ENCODE measurements around the gene TRMT1L. TPM values are rescaled to one million over a fixed set of nuclear protein-coding genes. Genes with fewer than 3 reads are reported as not detected.

Gene TRMT1L
- total RNA-seq, 1 experiment from 2014 or later, result 28.3 TPM

DNA sequence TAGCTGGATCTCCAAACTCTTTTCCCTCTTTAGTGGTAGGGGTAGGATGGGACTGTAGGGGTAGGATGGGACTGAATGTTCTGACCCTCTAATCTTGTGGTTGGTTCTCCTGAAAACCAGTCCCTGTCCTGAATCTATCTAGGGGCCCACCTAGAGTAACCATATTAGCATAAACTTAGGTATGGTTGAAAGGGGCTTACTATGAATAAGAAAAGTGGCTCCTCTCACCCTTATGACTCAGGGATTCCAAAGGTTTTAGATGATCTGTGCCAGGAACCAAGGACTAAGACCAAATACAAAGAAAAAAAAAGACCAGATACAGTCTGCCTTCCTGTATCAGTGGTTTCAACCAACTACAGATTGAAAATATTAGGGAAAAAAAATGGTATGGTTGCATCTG is 82.4 kb downstream of the TRMT1L start:
- TF ChIP-seq YY1 (IDR thresholded peaks at IDR 0.05; ENCODE audit: extremely low read depth, insufficient replicate concordance, low read depth, low read length), result no peak
- TF ChIP-seq ZBTB33 (IDR thresholded peaks at IDR 0.05; ENCODE audit: extremely low read depth, insufficient replicate concordance, low read length), result no peak
- TF ChIP-seq, protein P1, sequence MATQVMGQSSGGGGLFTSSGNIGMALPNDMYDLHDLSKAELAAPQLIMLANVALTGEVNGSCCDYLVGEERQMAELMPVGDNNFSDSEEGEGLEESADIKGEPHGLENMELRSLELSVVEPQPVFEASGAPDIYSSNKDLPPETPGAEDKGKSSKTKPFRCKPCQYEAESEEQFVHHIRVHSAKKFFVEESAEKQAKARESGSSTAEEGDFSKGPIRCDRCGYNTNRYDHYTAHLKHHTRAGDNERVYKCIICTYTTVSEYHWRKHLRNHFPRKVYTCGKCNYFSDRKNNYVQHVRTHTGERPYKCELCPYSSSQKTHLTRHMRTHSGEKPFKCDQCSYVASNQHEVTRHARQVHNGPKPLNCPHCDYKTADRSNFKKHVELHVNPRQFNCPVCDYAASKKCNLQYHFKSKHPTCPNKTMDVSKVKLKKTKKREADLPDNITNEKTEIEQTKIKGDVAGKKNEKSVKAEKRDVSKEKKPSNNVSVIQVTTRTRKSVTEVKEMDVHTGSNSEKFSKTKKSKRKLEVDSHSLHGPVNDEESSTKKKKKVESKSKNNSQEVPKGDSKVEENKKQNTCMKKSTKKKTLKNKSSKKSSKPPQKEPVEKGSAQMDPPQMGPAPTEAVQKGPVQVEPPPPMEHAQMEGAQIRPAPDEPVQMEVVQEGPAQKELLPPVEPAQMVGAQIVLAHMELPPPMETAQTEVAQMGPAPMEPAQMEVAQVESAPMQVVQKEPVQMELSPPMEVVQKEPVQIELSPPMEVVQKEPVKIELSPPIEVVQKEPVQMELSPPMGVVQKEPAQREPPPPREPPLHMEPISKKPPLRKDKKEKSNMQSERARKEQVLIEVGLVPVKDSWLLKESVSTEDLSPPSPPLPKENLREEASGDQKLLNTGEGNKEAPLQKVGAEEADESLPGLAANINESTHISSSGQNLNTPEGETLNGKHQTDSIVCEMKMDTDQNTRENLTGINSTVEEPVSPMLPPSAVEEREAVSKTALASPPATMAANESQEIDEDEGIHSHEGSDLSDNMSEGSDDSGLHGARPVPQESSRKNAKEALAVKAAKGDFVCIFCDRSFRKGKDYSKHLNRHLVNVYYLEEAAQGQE (IDR thresholded peaks at IDR 0.05; ENCODE audit: low read depth), result no peak
- no peak for TF ChIP-seq POLR2AphosphoS5 (IDR thresholded peaks at IDR 0.05; ENCODE audit: low read depth, low read length)
- no peak for TF ChIP-seq EGR1 (IDR thresholded peaks at IDR 0.05; ENCODE audit: low read depth)
- TF ChIP-seq, protein P2, sequence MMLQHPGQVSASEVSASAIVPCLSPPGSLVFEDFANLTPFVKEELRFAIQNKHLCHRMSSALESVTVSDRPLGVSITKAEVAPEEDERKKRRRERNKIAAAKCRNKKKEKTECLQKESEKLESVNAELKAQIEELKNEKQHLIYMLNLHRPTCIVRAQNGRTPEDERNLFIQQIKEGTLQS (IDR thresholded peaks at IDR 0.05), result no peak
- no peak for TF ChIP-seq JUND (IDR thresholded peaks at IDR 0.05)
- TF ChIP-seq SRF (IDR thresholded peaks at IDR 0.05; ENCODE audit: low read depth), result no peak
- TF ChIP-seq RAD21 (IDR thresholded peaks at IDR 0.05; ENCODE audit: low read depth), result no peak
- TF ChIP-seq CTCF (IDR thresholded peaks at IDR 0.05 in 2 of 3, conservative IDR thresholded peaks at IDR 0.05 in 1 of 3; ENCODE audit: borderline replicate concordance in 1 of 3, insufficient read depth in 1 of 3, low read depth in 2 of 3, low read length in 2 of 3), result no peak
- no peak for TF ChIP-seq SP1 (IDR thresholded peaks at IDR 0.05; ENCODE audit: low read depth)
- no peak for TF ChIP-seq CEBPB (IDR thresholded peaks at IDR 0.05; ENCODE audit: low read depth)
- no peak for TF ChIP-seq FOSL1 (IDR thresholded peaks at IDR 0.05; ENCODE audit: low read depth)
- TF ChIP-seq, protein P3, sequence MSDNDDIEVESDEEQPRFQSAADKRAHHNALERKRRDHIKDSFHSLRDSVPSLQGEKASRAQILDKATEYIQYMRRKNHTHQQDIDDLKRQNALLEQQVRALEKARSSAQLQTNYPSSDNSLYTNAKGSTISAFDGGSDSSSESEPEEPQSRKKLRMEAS (IDR thresholded peaks at IDR 0.05), result no peak
- no peak for TF ChIP-seq TCF7L2 (IDR thresholded peaks at IDR 0.05; ENCODE audit: borderline replicate concordance, extremely low read depth, insufficient read depth, insufficient read length)
- TF ChIP-seq CBX3 (IDR thresholded peaks at IDR 0.05; ENCODE audit: low read depth), result no peak
- TF ChIP-seq ZNF274 (IDR thresholded peaks at IDR 0.05; ENCODE audit: low read depth, low read length), result no peak
- H3K36me3 ChIP-seq (ENCODE audit: control insufficient read depth in 1 of 2, insufficient read depth in 2 of 2, low read length in 2 of 2), result no peaks in the 10 kb centered on the region
- BruUV-seq (replicated peaks), result no TSS peak
- H3K9me2 ChIP-seq (ENCODE audit: insufficient read depth), result no peaks in the 10 kb centered on the region
- H3K27me3 ChIP-seq (ENCODE audit: insufficient read depth, low read length), result no peaks in the 10 kb centered on the region
- H3K4me1 ChIP-seq (ENCODE audit: control insufficient read depth in 1 of 2, insufficient read depth in 2 of 2, low read length in 2 of 2), result peaks cover 0 to 4% of the 10 kb centered on the region in 2 experiments; a peak in 1 of 4 replicates
- DNase-seq (ENCODE audit: low read depth, low spot score) (no peak), ATAC-seq (no peak)
- CTCF ChIA-PET, result no interaction called here
- peaks cover 2% of the 10 kb centered on the region; the same call in 1 of the 2 replicates for H4K20me1 ChIP-seq (ENCODE audit: insufficient read depth)
- POLR2A ChIA-PET, result no interaction called here
- peaks cover 94% of the 10 kb centered on the region for H3K79me2 ChIP-seq (ENCODE audit: insufficient read depth, low read length)
- intact Hi-C loops (cut with micrococcal nuclease), result no loop called here
- no peak overlapping the region for H3K27ac ChIP-seq (ENCODE audit: low read depth, low read length)
- H3K9ac ChIP-seq (ENCODE audit: low read length), result no peak overlapping the region
- no peak overlapping the region for H3K4me2 ChIP-seq (ENCODE audit: low read length)
- H2AFZ ChIP-seq (ENCODE audit: low read depth, low read length, poor library complexity, severe bottlenecking), result no peak overlapping the region
- H3K4me3 ChIP-seq (replicated peaks in 1 of 2; ENCODE audit: low read depth in 1 of 2, low read length in 2 of 2), result no peak overlapping the region
- RAD21 ChIA-PET (ENCODE audit: low non-redundant PET in 1 of 2, low total read pairs in 2 of 2, uncharacterized antibody in 2 of 2, unreplicated experiment in 2 of 2), result no interaction called here
- H3K9me3 ChIP-seq (ENCODE audit: control insufficient read depth in 1 of 2, insufficient read depth in 1 of 2, low read depth in 1 of 2, low read length in 2 of 2), result no peaks in the 10 kb centered on the region

Measured in HCT116 (cell line).